HG03159 (cell line): Measurements from ENCODE around the gene PCDHGB1.
A peak's percentile ranks its signal among the peaks of the same experiment; 100 is the strongest.
"Not testable (repeated sequence)": the region's sequence is repeated elsewhere in the genome, so short reads cannot be mapped to it uniquely, and the experiment has no call there.

ENCODE experiments used
- ATAC-seq: cut with Tn5 transposase; IDR thresholded peaks from one replicate; pipeline ENCODE4 v1.9.1; 2021; ENCODE audit warnings: mild to moderate bottlenecking, moderate library complexity; ENCODE audit not compliant: unreplicated experiment

Gene PCDHGB1

DNA sequence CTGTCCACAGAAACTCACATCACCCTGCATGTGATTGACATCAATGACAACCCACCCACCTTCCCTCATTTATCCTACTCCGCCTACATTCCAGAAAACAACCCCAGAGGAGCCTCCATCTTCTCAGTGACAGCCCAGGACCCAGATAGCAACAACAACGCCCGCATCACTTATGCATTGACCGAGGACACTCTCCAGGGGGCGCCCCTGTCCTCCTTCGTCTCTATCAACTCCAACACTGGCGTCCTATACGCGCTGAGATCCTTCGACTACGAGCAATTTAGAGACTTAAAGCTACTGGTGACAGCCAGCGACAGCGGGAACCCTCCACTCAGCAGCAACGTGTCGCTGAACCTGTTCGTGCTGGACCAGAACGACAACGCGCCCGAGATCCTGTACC, 4.6 kb upstream of the PCDHGB1 start:
- ATAC-seq, result no peak

DNA sequence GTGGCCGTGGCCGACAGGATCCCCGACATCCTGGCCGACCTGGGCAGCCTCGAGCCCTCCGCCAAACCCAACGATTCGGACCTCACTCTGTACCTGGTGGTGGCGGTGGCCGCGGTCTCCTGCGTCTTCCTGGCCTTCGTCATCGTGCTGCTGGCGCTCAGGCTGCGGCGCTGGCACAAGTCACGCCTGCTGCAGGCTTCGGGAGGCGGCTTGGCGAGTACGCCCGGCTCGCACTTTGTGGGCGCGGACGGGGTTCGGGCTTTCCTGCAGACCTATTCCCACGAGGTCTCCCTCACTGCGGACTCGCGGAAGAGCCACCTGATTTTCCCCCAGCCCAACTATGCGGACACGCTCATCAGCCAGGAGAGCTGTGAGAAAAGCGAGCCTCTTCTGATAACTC, 3.9 kb upstream of the PCDHGB1 start:
- not testable (repeated sequence) for ATAC-seq

- no peak for ATAC-seq
These were observed 1.7 kb downstream of the PCDHGB1 start for GRCh38 chr5:141351591-141351990.

DNA sequence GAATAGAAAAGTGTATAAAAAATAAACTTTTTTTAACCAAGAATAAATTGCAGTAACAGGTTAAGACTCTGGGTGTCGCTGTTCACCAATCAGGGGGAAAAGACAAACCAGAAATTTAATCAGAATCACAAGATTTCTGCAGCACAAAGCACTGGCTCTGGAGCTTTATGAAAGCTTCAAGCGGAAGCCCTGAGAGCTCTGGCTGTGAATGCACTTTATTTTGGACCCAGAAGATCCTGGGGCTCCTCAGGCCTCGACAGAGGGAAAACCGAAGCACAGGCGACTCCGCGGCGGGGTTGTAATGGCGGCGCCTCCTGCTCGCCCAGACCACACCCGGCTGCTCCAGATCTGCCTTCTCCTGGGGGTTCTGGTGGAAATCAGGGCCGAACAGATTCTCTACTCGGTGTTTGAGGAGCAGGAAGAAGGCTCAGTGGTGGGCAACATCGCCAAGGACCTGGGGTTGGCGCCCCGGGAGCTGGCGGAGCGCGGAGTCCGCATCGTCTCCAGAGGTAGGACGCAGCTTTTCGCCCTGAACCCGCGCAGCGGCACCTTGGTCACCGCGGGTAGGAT, 5.1 kb downstream of the PCDHGB1 start, which contains the start of gene PCDHGA4:
TSS of gene PCDHGA4 (plus strand) at position 122 of the 570 bp plus-strand sequence. CDS start at position 209, 87 bp downstream.
- ATAC-seq, result no peak

DNA sequence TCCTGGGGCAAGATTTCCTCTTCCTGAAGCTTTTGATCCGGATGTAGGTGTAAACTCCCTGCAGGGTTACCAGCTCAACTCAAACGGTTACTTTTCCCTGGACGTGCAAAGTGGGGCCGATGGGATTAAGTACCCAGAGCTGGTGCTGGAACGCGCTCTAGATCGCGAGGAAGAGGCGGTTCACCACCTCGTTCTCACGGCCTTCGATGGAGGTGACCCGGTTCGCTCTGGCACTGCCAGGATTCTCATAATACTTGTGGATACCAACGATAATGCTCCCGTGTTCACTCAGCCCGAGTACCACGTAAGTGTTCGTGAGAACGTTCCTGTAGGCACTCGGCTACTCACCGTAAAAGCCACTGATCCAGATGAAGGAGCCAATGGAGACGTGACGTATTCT, 5.7 kb downstream of the PCDHGB1 start:
- ATAC-seq, result no peak

DNA sequence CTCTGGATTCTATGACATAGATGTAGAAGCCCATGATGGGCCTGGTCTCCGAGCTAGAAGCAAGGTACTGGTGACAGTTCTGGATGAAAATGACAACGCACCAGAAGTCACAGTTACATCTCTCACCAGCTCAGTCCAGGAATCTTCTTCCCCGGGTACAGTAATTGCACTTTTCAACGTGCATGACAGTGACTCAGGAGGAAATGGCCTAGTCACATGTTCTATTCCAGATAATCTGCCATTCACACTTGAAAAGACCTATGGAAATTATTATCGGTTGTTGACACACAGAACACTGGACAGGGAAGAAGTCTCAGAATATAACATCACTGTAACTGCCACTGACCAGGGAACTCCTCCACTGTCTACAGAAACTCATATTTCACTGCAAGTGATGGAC, 6.2 kb downstream of the PCDHGB1 start:
- ATAC-seq, result no peak

DNA sequence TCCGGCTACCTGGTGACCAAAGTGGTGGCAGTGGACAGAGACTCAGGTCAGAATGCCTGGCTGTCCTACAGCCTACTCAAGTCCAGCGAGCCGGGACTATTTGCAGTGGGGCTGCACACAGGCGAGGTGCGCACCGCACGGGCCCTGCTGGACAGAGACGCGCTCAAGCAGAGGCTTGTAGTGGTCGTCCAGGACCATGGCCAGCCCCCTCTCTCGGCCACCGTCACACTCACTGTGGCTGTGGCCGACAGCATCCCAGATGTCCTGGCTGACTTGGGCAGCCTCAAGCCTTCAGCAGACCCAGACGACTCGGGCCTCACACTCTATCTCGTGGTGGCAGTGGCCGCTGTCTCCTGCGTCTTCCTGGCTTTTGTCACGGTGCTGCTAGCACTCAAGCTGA, 7.1 kb downstream of the PCDHGB1 start:
- no peak for ATAC-seq

DNA sequence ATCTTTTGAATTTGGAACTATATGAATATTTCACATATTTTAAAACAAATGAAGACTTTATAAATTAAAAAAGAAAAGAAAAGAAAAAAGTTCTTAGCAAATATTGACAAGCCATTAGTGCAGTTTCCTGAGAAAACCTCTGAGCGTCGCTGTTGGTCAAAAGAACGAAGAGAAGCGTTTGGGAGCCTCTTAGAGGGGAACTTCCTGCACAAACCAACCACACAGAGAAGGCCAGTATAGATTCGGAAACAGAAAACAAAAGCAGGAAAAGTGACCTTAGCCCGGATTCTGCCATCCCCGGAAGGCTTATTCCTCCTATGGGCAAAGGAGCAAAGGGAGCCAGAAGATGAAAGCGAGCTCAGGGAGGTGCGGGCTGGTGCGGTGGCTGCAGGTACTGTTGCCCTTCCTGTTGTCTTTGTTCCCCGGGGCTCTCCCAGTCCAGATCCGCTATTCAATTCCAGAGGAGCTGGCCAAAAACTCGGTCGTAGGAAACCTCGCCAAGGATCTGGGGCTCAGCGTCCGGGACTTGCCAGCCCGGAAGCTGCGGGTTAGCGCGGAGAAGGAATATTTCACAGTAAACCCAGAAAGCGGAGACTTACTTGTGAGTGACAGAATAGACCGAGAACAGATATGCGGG, 10.0 kb downstream of the PCDHGB1 start, which contains the start of gene PCDHGB2:
TSS of gene PCDHGB2 (plus strand) at position 205 of the 637 bp plus-strand sequence. CDS start at position 347, 142 bp downstream.
- ATAC-seq, result peak; percentile 57

DNA sequence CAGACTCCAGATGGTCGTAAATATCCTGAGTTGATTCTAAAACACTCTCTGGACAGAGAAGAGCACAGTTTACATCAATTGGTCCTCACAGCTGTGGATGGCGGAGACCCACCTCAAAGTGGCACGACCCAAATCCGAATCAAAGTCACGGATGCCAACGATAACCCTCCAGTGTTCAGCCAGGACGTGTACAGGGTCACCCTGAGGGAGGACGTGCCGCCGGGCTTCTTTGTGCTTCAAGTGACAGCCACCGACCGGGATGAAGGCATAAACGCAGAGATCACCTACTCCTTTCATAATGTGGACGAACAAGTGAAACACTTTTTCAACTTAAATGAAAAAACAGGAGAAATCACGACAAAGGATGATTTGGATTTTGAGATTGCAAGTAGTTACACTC, 10.8 kb downstream of the PCDHGB1 start:
- ATAC-seq, result no peak

DNA sequence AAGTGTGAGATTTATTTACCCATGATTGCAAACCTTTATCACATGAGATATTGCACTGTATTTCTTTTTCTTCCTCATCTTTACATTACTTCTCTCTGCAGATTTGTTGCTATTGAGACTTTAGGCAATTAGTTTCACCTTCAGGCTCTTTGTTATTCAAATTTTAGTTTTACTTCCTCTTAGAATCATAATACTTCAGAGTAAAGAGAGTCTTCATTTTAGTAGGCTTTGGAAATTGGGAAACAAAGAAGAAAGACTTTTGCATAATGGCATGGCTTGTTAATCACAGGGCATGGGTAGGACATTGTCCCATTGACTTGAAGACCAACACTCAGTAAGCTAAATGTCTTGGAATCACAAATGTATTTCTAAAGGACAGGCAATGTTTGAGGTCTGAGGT, 12.8 kb downstream of the PCDHGB1 start:
- ATAC-seq, result no peak

- ATAC-seq, result no peak
These were observed 14.2 kb downstream of the PCDHGB1 start, which contains the start of gene PCDHGA5 for GRCh38 chr5:141363952-141364660. Gene PCDHGA5, plus strand, starts transcription at chr5:141364162. Its CDS starts 169 bp downstream, at chr5:141364331.

DNA sequence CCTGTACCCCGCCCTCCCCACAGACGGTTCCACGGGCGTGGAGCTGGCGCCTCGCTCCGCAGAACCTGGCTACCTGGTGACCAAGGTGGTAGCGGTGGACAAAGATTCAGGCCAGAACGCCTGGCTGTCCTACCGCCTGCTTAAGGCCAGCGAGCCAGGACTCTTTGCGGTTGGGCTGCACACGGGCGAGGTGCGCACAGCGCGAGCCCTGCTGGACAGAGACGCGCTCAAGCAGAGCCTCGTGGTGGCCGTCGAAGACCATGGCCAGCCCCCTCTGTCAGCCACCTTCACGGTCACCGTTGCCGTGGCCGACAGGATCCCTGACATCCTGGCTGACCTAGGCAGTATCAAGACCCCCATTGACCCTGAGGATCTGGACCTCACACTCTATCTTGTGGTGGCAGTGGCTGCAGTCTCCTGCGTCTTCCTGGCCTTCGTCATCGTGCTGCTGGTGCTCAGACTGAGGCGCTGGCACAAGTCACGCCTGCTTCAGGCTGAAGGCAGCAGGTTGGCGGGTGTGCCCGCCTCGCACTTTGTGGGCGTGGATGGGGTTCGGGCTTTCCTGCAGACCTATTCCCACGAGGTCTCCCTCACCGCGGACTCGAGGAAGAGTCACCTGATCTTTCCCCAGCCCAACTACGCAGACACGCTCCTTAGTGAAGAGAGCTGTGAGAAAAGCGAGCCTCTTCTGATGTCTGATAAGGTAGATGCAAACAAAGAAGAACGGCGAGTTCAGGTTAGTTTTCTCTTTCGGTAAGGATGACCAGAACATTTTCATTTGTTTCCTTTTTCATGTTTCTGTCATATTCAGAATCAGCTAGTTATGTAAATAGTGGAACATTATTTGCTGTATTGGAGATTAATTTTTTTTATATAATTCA, 16.4 kb downstream of the PCDHGB1 start:
- ATAC-seq, result no peak

- ATAC-seq, result no peak
These were observed 20.3 kb downstream of the PCDHGB1 start, which contains the start of gene PCDHGB3 for GRCh38 chr5:141369994-141370848. Gene PCDHGB3, plus strand, starts transcription at chr5:141370242. Its CDS starts 153 bp downstream, at chr5:141370395.

DNA sequence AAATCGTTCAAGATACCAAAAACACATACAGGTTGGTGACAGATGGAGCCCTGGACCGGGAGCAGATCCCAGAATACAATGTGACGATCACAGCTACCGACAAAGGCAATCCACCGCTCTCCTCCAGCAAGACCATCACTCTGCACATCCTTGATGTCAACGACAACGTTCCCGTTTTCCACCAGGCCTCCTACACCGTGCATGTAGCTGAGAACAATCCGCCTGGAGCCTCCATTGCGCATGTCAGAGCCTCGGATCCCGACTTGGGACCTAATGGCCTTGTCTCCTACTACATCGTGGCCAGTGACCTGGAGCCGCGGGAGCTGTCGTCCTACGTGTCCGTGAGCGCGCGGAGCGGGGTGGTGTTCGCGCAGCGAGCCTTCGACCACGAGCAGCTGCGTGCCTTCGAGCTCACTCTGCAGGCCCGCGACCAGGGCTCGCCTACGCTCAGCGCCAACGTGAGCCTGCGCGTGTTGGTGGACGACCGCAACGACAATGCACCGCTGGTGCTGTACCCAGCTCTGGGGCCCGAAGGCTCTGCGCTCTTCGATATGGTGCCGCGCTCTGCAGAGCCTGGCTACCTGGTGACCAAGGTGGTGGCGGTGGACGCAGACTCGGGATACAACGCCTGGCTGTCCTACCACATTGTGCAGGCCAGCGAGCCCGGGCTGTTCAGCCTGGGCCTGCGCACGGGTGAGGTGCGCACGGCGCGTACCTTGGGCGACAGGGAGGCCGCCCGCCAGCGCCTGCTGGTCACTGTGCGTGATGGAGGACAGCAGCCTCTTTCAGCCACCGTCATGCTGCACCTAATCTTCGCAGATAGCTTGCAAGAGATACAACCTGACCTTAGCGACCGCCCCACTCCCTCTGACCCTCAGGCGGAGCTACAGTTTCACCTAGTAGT, 21.9 kb downstream of the PCDHGB1 start:
- no peak for ATAC-seq

GRCh38 chr5:141373673-141374317, 23.9 kb downstream of the PCDHGB1 start, which contains the start of gene PCDHGA6:
Gene PCDHGA6, plus strand, starts transcription at chr5:141373891. Its CDS starts 193 bp downstream, at chr5:141374084.
- ATAC-seq, result no peak

DNA sequence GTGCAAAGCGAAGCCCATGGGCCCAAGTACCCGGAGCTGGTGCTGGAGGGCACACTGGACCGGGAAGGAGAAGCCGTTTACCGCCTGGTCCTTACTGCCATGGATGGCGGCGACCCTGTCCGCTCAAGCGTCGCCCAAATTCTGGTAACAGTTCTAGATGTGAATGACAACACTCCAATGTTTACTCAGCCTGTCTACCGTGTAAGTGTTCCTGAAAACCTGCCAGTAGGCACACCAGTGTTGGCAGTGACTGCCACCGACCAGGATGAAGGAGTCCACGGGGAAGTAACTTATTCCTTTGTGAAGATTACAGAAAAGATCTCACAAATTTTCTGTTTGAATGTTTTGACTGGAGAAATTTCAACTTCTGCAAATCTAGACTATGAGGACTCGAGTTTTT, 24.7 kb downstream of the PCDHGB1 start:
- ATAC-seq, result no peak

DNA sequence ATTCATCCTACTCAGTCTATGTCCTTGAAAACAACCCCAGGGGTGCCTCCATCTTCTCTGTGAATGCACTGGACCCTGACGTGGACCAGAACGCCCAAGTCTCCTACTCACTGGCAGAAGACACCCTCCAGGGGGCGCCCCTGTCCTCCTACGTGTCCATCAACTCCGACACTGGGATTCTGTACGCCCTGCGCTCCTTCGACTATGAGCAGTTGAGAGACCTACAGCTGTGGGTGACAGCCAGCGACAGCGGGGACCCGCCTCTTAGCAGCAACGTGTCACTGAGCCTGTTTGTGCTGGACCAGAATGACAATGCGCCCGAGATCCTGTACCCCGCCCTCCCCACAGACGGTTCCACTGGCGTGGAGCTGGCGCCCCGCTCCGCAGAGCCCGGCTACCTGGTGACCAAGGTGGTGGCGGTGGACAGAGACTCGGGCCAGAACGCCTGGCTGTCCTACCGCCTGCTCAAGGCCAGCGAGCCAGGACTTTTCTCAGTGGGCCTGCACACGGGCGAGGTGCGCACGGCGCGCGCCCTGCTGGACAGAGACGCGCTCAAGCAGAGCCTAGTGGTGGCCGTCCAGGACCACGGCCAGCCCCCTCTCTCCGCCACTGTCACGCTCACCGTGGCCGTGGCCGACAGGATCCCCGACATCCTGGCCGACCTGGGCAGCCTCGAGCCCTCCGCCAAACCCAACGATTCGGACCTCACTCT, 25.7 kb downstream of the PCDHGB1 start:
- not testable (repeated sequence) for ATAC-seq
